ENCODE results near the gene GINS2.

DNA sequence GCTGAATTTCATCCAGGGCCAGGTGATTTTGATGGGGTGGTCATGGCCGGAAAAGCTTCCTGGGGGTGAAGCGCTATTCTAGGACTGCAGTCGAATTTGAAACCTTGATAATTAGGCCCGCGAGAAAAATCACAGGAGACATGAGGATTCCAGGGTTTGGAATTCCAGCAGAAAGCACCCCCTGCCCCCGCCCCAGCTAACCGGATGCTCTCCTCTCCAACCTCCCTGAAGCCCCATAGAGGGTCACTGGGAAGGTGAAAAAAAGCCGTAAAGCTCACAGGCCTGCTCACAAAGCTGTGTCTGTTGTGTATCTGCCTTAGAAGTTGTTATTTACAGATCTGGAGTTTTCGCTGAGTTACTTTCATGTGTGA is 1.2 kb upstream of the GINS2 start:
- no peak for TF ChIP-seq POLR2A (IDR thresholded peaks at IDR 0.05; ENCODE audit: low read length)
- no peak for TF ChIP-seq GATA1 (IDR thresholded peaks at IDR 0.05; ENCODE audit: low read depth, low read length)
